ENCODE measurements around the gene MLYCD. TPM values are rescaled to one million over a fixed set of nuclear protein-coding genes. Genes with fewer than 3 reads are reported as not detected.

MLYCD gene
- total and polyA plus RNA-seq, 10 of the 15 experiments (the other 5 are each of a cell fraction or from before 2014, with no cell fraction given), result 0.21 to 3.7 (median 1.7) TPM

DNA sequence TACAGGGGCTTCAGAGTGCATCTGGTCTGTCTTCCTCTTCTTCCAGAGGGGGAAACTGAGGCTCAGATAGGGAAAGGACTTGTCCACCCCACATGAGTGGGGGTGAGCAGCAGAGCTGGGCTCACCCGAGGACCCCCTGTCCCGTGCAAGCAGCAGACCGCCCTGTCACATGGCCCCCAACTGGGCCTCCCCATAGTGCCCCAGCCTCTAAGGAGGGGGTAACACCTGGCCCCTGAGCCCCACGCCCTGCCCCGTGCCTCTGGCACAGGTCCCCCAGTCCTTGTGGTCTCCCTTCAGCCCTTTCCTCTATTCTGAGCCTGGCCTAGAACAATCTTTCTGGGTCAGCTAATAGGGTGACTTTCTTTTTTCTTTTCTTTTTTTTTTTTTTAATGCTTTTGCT is 62.7 kb downstream of the MLYCD start:
- 32% methylated on average over 5 of the region's 5 CpGs for WGBS (ENCODE audit: insufficient coverage, insufficient replicate concordance, low lambda C conversion rate, missing lambda C conversion rate)
- DNase-seq (ENCODE audit: low read depth, low spot score) (no peak), ATAC-seq (no peak), FAIRE-seq (no peak)
- Histone ChIP-seq H3K27ac (ENCODE audit: control insufficient read depth, insufficient read depth) (no peak overlapping the region), H3K9me3 (replicated peaks; ENCODE audit: control insufficient read depth, insufficient read depth, low read length) (no peaks in the 10 kb centered on the region), H3K4me3 (no peak overlapping the region), H3K4me2 (ENCODE audit: control insufficient read depth, insufficient read depth) (no peak overlapping the region), H3K79me2 (ENCODE audit: control insufficient read depth, insufficient read depth, low read length) (no peaks in the 10 kb centered on the region), H3K27me3 (replicated peaks in 1 of 2; ENCODE audit: control insufficient read depth in 2 of 2, insufficient read depth in 2 of 2, low read length in 1 of 2) (no peaks in the 10 kb centered on the region), H3K36me3 (ENCODE audit: control insufficient read depth in 2 of 2, insufficient read depth in 2 of 2, low read length in 1 of 2) (no peaks in the 10 kb centered on the region), H2AFZ (ENCODE audit: control insufficient read depth, low read depth, low read length) (no peak overlapping the region), H4K20me1 (ENCODE audit: control insufficient read depth, insufficient read depth) (no peaks in the 10 kb centered on the region), H3K4me1 (ENCODE audit: control insufficient read depth, insufficient read depth, low read length) (no peaks in the 10 kb centered on the region), H3K9ac (ENCODE audit: control insufficient read depth, insufficient read depth, low read length) (no peak overlapping the region)
- CTCF ChIA-PET, result no interaction called here
- intact Hi-C loops (cut with micrococcal nuclease; ENCODE audit: unreplicated experiment) (no loop called here), in situ Hi-C loops (cut with MboI) (no loop called here)
- POLR2A ChIA-PET, result no interaction called here
- no TSS peak for BruUV-seq (replicated peaks)
- RAD21 ChIA-PET (ENCODE audit: unreplicated experiment), result no interaction called here
- SMC1A ChIA-PET (ENCODE audit: uncharacterized antibody, unreplicated experiment), result interaction anchor here (0.6 kb wide), 1 partner anchor 294 kb away, joined by 3 read pairs; no protein-coding TSS in a partner anchor
- TF ChIP-seq HCFC1 (IDR thresholded peaks at IDR 0.05; ENCODE audit: low read length) (no peak), IKZF1 (conservative IDR thresholded peaks at IDR 0.05) (no peak), SP1 (IDR thresholded peaks at IDR 0.05; ENCODE audit: low read depth, low read length) (no peak), RAD21 (IDR thresholded peaks at IDR 0.05; ENCODE audit: insufficient read depth, low read depth, low read length) (no peak), MTA3 (IDR thresholded peaks at IDR 0.05; ENCODE audit: borderline replicate concordance, low read length) (no peak), SIN3A (IDR thresholded peaks at IDR 0.05; ENCODE audit: low read depth, low read length) (no peak), EZH2 (IDR thresholded peaks at IDR 0.05; ENCODE audit: borderline replicate concordance, control insufficient read depth, low read depth, low read length) (no peak), RFX5 (IDR thresholded peaks at IDR 0.05; ENCODE audit: low read depth, low read length) (no peak), NFXL1 (IDR thresholded peaks at IDR 0.05; ENCODE audit: borderline replicate concordance) (no peak)
- TF ChIP-seq, protein P1, sequence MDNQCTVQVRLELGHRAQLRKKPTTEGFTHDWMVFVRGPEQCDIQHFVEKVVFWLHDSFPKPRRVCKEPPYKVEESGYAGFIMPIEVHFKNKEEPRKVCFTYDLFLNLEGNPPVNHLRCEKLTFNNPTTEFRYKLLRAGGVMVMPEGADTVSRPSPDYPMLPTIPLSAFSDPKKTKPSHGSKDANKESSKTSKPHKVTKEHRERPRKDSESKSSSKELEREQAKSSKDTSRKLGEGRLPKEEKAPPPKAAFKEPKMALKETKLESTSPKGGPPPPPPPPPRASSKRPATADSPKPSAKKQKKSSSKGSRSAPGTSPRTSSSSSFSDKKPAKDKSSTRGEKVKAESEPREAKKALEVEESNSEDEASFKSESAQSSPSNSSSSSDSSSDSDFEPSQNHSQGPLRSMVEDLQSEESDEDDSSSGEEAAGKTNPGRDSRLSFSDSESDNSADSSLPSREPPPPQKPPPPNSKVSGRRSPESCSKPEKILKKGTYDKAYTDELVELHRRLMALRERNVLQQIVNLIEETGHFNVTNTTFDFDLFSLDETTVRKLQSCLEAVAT (IDR thresholded peaks at IDR 0.05), result no peak
- TF ChIP-seq, protein P2, sequence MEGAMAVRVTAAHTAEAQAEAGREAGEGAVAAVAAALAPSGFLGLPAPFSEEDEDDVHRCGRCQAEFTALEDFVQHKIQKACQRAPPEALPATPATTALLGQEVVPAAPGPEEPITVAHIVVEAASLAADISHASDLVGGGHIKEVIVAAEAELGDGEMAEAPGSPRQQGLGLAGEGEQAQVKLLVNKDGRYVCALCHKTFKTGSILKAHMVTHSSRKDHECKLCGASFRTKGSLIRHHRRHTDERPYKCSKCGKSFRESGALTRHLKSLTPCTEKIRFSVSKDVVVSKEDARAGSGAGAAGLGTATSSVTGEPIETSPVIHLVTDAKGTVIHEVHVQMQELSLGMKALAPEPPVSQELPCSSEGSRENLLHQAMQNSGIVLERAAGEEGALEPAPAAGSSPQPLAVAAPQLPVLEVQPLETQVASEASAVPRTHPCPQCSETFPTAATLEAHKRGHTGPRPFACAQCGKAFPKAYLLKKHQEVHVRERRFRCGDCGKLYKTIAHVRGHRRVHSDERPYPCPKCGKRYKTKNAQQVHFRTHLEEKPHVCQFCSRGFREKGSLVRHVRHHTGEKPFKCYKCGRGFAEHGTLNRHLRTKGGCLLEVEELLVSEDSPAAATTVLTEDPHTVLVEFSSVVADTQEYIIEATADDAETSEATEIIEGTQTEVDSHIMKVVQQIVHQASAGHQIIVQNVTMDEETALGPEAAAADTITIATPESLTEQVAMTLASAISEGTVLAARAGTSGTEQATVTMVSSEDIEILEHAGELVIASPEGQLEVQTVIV (IDR thresholded peaks at IDR 0.05; ENCODE audit: borderline replicate concordance, partially characterized antibody), result no peak
- TF ChIP-seq, protein P3, sequence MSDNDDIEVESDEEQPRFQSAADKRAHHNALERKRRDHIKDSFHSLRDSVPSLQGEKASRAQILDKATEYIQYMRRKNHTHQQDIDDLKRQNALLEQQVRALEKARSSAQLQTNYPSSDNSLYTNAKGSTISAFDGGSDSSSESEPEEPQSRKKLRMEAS (IDR thresholded peaks at IDR 0.05; ENCODE audit: low read depth, low read length), result no peak
- TF ChIP-seq, protein P4, sequence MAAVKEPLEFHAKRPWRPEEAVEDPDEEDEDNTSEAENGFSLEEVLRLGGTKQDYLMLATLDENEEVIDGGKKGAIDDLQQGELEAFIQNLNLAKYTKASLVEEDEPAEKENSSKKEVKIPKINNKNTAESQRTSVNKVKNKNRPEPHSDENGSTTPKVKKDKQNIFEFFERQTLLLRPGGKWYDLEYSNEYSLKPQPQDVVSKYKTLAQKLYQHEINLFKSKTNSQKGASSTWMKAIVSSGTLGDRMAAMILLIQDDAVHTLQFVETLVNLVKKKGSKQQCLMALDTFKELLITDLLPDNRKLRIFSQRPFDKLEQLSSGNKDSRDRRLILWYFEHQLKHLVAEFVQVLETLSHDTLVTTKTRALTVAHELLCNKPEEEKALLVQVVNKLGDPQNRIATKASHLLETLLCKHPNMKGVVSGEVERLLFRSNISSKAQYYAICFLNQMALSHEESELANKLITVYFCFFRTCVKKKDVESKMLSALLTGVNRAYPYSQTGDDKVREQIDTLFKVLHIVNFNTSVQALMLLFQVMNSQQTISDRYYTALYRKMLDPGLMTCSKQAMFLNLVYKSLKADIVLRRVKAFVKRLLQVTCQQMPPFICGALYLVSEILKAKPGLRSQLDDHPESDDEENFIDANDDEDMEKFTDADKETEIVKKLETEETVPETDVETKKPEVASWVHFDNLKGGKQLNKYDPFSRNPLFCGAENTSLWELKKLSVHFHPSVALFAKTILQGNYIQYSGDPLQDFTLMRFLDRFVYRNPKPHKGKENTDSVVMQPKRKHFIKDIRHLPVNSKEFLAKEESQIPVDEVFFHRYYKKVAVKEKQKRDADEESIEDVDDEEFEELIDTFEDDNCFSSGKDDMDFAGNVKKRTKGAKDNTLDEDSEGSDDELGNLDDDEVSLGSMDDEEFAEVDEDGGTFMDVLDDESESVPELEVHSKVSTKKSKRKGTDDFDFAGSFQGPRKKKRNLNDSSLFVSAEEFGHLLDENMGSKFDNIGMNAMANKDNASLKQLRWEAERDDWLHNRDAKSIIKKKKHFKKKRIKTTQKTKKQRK (IDR thresholded peaks at IDR 0.05; ENCODE audit: low read depth, low read length), result no peak

All from GM12878 (cell line).